Epithelial cell of proximal tubule (primary cell): ENCODE data around the gene DYSF. TPM values are rescaled to one million over a fixed set of nuclear protein-coding genes. Genes with fewer than 3 reads are reported as not detected.

Experiments
- DNase-seq: peaks from one replicate; pipeline ENCODE4 v3.0.0-alpha.2; 2011; ENCODE audit warnings: low read depth
- H3K4me3 ChIP-seq: 2 replicates; pipeline ENCODE4 v1.5.1; 2011; ENCODE audit warnings: low read depth, mild to moderate bottlenecking, low read length
- total RNA-seq: library from RNA; depleted of rRNA; stranded (reverse); fragments of >200 nt; gene quantifications from 2 replicates; pipeline ENCODE4 v1.2.3, GENCODE V29; 2015
- TF ChIP-seq, protein P1 (sequence below): conservative IDR thresholded peaks from 2 replicates; pipeline ENCODE4 v1.5.1; 2012; ENCODE audit warnings: low read depth, mild to moderate bottlenecking, low read length

Gene DYSF
- total RNA-seq, 1 donor from 2014 or later = 6.3 TPM

DNA sequence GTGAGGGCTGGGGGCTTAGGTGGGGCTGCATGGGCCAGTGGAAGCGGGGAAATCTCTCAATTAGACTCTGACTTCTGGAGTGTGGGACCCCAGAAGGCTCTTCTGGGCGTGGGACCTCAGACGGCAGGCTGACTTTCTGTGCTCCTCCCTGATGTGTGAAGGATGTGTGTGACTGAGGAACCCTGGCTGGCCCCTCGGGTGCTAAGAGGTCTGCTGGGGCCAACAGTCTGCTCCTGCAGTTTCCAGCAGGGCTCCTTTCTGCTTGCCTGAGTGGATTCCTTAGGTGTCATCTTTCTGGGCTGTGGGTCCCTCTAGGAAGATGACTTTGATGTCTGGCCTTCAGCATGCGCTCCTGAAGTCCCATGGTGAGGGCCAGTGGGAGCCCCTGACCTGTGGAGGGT is 167.5 kb downstream of the DYSF start:
- no peak for DNase-seq
- H3K4me3 ChIP-seq = no peak overlapping the region
- TF ChIP-seq, protein P1, sequence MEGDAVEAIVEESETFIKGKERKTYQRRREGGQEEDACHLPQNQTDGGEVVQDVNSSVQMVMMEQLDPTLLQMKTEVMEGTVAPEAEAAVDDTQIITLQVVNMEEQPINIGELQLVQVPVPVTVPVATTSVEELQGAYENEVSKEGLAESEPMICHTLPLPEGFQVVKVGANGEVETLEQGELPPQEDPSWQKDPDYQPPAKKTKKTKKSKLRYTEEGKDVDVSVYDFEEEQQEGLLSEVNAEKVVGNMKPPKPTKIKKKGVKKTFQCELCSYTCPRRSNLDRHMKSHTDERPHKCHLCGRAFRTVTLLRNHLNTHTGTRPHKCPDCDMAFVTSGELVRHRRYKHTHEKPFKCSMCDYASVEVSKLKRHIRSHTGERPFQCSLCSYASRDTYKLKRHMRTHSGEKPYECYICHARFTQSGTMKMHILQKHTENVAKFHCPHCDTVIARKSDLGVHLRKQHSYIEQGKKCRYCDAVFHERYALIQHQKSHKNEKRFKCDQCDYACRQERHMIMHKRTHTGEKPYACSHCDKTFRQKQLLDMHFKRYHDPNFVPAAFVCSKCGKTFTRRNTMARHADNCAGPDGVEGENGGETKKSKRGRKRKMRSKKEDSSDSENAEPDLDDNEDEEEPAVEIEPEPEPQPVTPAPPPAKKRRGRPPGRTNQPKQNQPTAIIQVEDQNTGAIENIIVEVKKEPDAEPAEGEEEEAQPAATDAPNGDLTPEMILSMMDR = no peak

DNA sequence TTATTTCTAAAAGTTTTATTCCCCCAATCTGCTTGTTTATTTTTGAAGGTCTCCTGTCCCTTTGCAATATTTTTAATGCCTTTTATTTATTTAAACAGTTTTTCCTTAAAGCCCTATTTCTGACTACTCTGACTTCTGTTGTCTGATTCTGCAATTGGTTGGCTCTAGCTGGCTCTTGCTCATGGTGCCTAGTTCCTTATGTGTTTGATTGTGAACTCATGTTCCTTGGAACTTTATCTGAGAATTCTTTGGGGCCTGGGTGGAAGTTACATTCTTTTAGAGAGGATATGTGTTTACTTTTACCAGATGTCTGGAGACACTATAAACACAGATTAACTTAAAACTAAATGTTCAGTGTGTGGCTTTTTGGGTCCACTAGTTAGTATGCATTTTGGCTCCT is 175.9 kb downstream of the DYSF start:
- DNase-seq = no peak
- TF ChIP-seq, protein P1 = no peak
- no peak overlapping the region for H3K4me3 ChIP-seq

DNA sequence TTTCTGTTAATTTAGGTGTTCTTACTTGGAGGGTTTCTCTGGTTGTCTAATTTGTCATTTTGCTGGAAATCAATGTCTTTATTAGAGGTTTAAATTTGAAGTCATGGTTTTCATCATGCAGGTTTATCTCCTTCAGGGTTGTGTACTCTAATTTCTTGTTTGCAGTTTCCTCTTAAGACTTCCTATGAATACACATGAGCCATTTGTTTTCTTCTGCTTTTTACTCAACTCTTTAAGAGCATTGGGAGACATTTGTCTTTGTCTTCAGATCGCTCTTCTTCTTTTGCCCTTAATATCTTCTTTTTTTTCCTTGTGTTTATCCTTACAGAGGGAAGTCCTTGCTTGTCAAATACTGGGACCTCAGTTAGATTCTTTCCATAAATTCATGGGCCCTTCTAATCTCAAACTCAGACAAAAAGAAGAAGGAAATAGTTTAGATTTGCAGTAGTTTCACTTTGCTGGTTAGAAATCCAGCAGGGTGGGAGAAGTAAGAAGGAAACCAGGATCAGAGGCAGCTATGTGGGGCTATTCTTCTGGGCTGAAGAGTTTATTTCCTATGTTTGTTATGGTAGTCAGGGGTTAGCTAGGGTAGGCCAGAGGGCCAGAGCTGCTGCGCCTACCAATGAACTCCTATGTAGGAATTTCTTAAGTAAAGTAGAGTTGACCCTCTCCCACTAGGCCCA is 176.6 kb downstream of the DYSF start:
- TF ChIP-seq, protein P1 = no peak
- H3K4me3 ChIP-seq = no peak overlapping the region
- DNase-seq = no peak

DNA sequence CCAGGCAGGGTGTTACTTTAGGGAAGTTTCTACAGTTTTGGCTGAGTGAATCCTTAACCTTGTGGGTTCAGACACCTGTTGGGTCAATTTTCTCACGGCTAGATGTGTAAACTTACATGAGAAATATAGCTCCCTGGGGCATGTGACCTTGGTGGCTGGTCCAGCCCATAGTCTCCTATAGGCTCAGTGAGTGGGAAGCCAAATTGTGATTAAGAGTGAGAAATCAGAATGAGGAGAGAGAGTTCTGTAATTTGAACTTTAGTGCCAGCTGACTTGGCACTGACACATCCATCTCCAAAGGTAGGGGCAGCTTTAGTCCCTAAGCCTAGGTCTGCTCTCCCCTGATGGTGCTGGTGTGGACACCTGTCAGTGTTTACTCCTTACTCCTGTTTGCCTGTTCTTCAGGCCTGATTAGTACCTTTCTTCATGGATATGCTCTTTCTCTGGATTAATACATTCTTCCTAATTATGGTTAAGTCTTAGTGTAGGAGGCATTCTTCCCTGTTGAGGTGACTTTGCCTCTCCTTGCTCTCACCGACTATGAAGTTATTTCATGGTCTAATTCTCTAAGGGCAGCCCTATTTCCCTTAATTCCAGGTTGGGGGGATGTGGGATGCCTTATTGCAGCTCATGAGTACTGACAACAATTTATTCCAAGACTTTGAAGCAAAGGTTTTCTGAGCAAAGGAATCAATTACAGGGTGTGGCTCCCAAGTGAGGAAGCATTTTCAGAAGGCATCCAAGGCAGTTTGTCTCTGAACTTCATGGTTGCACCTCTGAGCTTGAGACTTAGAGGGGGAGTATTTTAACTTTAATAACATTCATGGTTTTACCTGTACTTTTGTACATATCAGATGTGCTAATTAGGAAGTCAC is 177.3 kb downstream of the DYSF start:
- DNase-seq = no peak
- TF ChIP-seq, protein P1 = no peak
- H3K4me3 ChIP-seq = no peak overlapping the region

DNA sequence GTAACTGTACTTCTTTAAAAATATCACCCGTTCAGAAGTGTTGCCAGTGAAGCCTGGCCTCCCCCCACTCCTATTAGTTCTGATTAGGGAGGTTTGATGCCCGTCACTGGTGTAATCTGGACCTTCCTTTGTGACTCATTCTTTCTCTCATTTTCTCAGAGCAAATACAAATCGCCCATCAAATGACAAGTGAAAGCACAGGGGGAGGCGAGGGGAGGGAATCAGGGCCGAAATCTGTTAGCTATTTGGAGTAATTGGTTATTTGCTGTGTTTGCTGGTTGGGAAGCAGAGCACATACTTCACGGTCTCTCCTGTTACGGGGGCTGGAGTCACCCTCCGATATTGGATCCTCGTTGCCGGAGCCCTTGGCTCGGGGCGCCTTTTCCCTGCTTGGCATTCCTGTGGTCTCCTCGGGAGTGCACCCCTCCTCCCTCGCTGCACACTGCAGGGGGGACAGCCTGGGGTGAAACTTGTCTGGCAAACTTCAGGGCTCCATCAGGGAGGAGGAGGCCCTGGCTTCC is 178.1 kb downstream of the DYSF start:
- TF ChIP-seq, protein P1 = no peak
- H3K4me3 ChIP-seq = no peak overlapping the region
- DNase-seq = no peak

DNA sequence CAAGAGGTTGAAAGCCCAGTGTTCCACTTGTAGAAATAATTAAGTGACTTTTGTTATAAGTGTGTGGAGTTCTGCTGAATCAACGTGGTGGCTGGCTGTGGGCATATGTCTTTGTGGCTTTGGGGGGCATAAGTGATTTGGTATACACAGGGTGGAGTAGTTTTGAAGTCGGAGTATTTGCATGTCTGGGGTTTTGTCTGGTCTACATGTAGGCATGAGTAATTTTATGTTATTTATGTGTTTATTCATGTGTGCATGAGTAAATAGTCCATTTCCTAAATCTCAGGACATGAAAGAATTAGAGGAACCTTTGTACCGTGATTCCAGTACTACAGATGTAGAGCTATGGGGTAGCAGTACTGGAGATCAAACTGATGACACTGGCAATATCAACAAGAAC is 179.7 kb downstream of the DYSF start:
- H3K4me3 ChIP-seq = no peak overlapping the region
- no peak for DNase-seq
- TF ChIP-seq, protein P1 = no peak
